Measurements from ENCODE around the gene LIN28A.
"Not testable (repeated sequence)": the region's sequence is repeated elsewhere in the genome, so short reads cannot be mapped to it uniquely, and the experiment has no call there.

LIN28A gene

GRCh38 chr1:26370591-26371382, 39.8 kb upstream of the LIN28A start:
- Histone ChIP-seq H3K36me3 (no peaks in the 10 kb centered on the region), H4K20me1 (no peaks in the 10 kb centered on the region), H3K4me3 (no peak overlapping the region), H3K27me3 (no peaks in the 10 kb centered on the region), H3K4me2 (peak overlapping the region; percentile 35 to 85 (median 77); a peak in 21 of 22 replicates), H3K9ac (peak overlapping the region in 8 of 11 experiments; percentile 16 to 60 (median 40); a peak in 11 of 22 replicates), H3K27ac (peak overlapping the region in 7 of 11 experiments; percentile 13 to 63 (median 36); a peak in 11 of 22 replicates), H3K9me3 (replicated peaks in 1 of 11) (peaks cover 0 to 8% (median 0%) of the 10 kb centered on the region in 11 experiments; a peak in 5 of 22 replicates), H3K4me1 (peaks cover 26 to 62% (median 53%) of the 10 kb centered on the region in 10 experiments)
- no peak; a peak in 1 of 22 replicates for TF ChIP-seq Cebpa-rat (IDR thresholded peaks at IDR 0.05)

GRCh38 chr1:26372039-26372438, 38.6 kb upstream of the LIN28A start:
- no peaks in the 10 kb centered on the region for H3K36me3 ChIP-seq
- H3K4me2 ChIP-seq: peak overlapping the region in 7 of 11 experiments; percentile 36 to 82 (median 62); a peak in 13 of 22 replicates
- no peaks in the 10 kb centered on the region for H4K20me1 ChIP-seq
- H3K4me1 ChIP-seq: peaks cover 26 to 75% (median 55%) of the 10 kb centered on the region in 10 experiments
- H3K4me3 ChIP-seq: no peak overlapping the region
- H3K9me3 ChIP-seq (replicated peaks in 1 of 11): peaks cover 0 to 8% (median 0%) of the 10 kb centered on the region in 11 experiments; a peak in 5 of 22 replicates
- no peak for TF ChIP-seq Cebpa-rat (IDR thresholded peaks at IDR 0.05)
- H3K9ac ChIP-seq: peak overlapping the region in 1 of 11 experiments; percentile 15; a peak in 2 of 22 replicates
- no peaks in the 10 kb centered on the region for H3K27me3 ChIP-seq
- H3K27ac ChIP-seq: no peak overlapping the region

DNA sequence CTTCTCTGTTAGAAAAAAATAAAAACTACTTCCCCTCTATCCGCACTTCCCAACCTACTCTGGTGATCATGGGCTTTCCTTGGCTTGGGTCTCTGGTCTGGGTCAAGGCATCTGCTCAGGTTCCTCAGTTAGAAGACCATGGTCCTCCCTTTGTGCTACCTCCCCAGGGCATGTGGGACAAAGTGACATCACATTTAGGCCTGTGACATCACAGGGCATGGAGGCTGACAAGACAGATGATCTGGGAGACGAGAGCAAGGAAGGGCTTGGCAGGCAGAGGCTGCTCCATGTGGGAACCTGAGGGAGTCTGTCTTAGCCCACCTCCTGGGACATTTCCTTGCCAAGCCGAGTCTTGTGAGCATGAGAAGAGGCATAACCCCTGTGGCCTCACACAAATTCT, 38.0 kb upstream of the LIN28A start, which contains the start of gene ZNF683:
Gene ZNF683 (minus strand): TSS at position 140 of the 400 bp plus-strand sequence. CDS start 4,179 bp downstream, outside the sequence.
- H3K9me3 ChIP-seq (replicated peaks in 1 of 11); H3K36me3 ChIP-seq; H4K20me1 ChIP-seq; H3K27me3 ChIP-seq; H3K4me3 ChIP-seq: not testable (repeated sequence)
- Histone ChIP-seq H3K4me2 (peak within 1 kb of the TSS; percentile 20 to 82 (median 47); a peak in 21 of 22 replicates), H3K27ac (peak within 1 kb of the TSS in 6 of 11 experiments; percentile 14 to 52 (median 28); a peak in 7 of 22 replicates), H3K9ac (peak within 1 kb of the TSS in 1 of 11 experiments; percentile 15; a peak in 2 of 22 replicates), H3K4me1 (peaks cover 29 to 81% (median 61%) of the 10 kb centered on the region in 10 experiments)

DNA sequence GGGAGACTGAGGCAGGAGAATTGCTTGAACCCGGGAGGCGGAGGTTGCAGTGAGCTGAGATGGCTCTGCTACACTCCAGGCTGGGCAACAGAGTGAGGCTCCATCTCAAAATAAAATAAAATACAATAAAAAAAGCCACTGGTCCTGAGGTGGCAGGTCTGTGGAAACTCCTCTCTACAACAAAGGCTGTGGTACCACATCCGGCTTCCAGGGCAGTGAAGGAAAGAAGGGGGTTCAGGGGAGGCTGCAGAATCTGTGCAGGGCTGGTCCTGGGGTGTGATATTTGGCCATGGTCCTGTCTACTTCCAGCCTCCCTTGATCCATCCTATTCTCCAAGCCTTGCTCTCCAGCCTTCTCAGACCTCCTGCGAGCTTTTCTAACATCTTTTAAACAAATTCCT, 37.3 kb upstream of the LIN28A start:
- Histone ChIP-seq H3K4me1 (peaks cover 36 to 87% (median 68%) of the 10 kb centered on the region in 10 experiments), H3K36me3 (no peaks in the 10 kb centered on the region), H3K9me3 (replicated peaks in 1 of 11) (peaks cover 0 to 8% (median 0%) of the 10 kb centered on the region in 11 experiments; a peak in 5 of 22 replicates), H4K20me1 (no peaks in the 10 kb centered on the region), H3K27ac (peak overlapping the region in 4 of 11 experiments; percentile 14 to 48 (median 24); a peak in 6 of 22 replicates), H3K27me3 (no peaks in the 10 kb centered on the region), H3K4me2 (peak overlapping the region; percentile 20 to 82 (median 47); a peak in 21 of 22 replicates), H3K4me3 (no peak overlapping the region), H3K9ac (no peak overlapping the region)
- no peak for TF ChIP-seq Cebpa-rat (IDR thresholded peaks at IDR 0.05)

DNA sequence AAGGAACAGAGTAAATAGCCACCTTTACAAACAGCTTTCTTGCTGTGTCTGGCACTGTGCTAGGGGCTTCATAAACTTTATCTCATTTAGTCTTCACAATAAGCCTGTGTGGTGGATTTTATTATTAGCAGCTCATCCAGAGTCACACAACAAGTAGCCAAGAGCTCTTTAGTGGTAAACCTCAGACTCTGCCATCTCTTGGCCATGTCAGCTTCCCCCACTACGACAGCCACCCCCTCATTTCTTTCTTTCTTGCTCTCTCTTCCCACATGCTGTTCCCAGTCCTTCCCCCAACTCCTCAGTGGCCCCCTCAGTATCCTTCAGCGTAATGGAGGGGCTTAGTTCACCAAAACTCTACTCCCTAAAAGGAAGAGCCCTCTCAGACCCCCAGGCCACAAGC, 36.8 kb upstream of the LIN28A start:
- Histone ChIP-seq H3K9me3 (replicated peaks in 1 of 11) (peaks cover 0 to 8% (median 0%) of the 10 kb centered on the region in 11 experiments; a peak in 5 of 22 replicates), H3K4me3 (no peak overlapping the region), H3K27me3 (no peaks in the 10 kb centered on the region), H3K27ac (peak overlapping the region in 6 of 11 experiments; percentile 14 to 48 (median 20); a peak in 9 of 22 replicates), H3K36me3 (no peaks in the 10 kb centered on the region), H3K9ac (no peak overlapping the region), H4K20me1 (no peaks in the 10 kb centered on the region), H3K4me2 (peak overlapping the region in 10 of 11 experiments; percentile 36 to 82 (median 54); a peak in 19 of 22 replicates), H3K4me1 (peaks cover 41 to 92% (median 73%) of the 10 kb centered on the region in 10 experiments)
- TF ChIP-seq Cebpa-rat (IDR thresholded peaks at IDR 0.05): no peak

DNA sequence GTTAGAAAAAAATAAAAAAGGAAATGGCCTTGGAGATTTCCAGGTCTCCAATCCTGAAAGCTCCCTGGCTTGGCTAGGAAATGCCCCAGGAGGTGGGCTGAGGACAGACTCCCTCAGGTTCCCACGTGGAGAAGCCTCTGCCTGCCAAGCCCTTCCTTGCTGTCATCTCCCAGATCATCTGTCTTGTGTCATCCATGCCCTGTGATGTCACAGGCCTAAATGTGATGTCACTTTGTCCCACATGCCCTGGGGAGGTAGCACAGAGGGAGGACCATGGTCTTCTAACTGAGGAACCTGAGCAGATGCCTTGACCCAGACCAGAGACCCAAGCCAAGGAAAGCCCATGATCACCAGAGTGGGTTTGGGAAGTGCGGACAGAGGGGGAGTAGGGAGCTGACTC, 36.3 kb upstream of the LIN28A start:
- H3K27me3 ChIP-seq; H3K9ac ChIP-seq; H4K20me1 ChIP-seq; H3K36me3 ChIP-seq; H3K9me3 ChIP-seq (replicated peaks in 1 of 11); H3K4me3 ChIP-seq: not testable (repeated sequence)
- peaks cover 41 to 98% (median 77%) of the 10 kb centered on the region in 10 experiments for H3K4me1 ChIP-seq
- H3K27ac ChIP-seq: peak overlapping the region in 6 of 11 experiments; percentile 14 to 48 (median 24); a peak in 7 of 22 replicates
- H3K4me2 ChIP-seq: peak overlapping the region in 10 of 11 experiments; percentile 12 to 82 (median 54); a peak in 16 of 22 replicates

GRCh38 chr1:26375081-26375480, 35.5 kb upstream of the LIN28A start:
- Histone ChIP-seq H3K4me1 (peaks cover 39 to 100% (median 73%) of the 10 kb centered on the region in 10 experiments), H3K9ac (peak overlapping the region in 2 of 11 experiments; percentile 1 to 10; a peak in 1 of 22 replicates), H3K4me2 (peak overlapping the region; percentile 12 to 82 (median 47); a peak in 19 of 22 replicates), H3K4me3 (no peak overlapping the region), H3K27me3 (no peaks in the 10 kb centered on the region), H3K36me3 (no peaks in the 10 kb centered on the region), H3K9me3 (replicated peaks in 1 of 11) (peaks cover 0 to 8% (median 0%) of the 10 kb centered on the region in 11 experiments; a peak in 5 of 22 replicates), H4K20me1 (no peaks in the 10 kb centered on the region), H3K27ac (peak overlapping the region in 5 of 11 experiments; percentile 7 to 47 (median 39); a peak in 7 of 22 replicates)
- TF ChIP-seq Cebpa-rat (IDR thresholded peaks at IDR 0.05): no peak

DNA sequence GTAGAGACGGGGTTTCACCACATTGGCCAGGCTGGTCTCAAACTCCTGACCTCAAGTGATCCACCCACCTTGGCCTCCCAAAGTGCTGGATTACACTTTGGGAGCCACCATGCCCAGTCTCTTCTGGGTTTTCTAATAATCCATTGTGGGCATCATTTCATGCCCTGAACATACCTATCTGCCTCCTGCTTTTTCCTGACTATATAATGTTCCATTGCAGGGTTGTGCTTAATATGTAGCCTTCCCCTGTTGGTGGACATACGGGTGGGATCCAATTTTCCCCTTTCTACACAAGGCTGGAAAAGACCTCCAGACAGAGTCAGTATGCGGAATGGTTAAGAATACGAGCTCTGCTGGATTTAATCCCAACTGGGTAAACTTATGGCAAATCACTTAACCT, 34.6 kb upstream of the LIN28A start:
- peak overlapping the region in 1 of 11 experiments; percentile 82; a peak in 2 of 22 replicates for H3K4me2 ChIP-seq
- TF ChIP-seq Cebpa-rat (IDR thresholded peaks at IDR 0.05): no peak
- H3K9me3 ChIP-seq (replicated peaks in 1 of 11): peaks cover 0 to 4% (median 0%) of the 10 kb centered on the region in 11 experiments; a peak in 4 of 22 replicates
- peaks cover 30 to 100% (median 68%) of the 10 kb centered on the region in 10 experiments for H3K4me1 ChIP-seq
- no peaks in the 10 kb centered on the region for H3K27me3 ChIP-seq
- H3K27ac ChIP-seq: no peak overlapping the region; a peak in 1 of 22 replicates
- no peak overlapping the region for H3K4me3 ChIP-seq
- no peaks in the 10 kb centered on the region for H3K36me3 ChIP-seq
- H4K20me1 ChIP-seq: no peaks in the 10 kb centered on the region
- no peak overlapping the region for H3K9ac ChIP-seq

All from BLaER1 treated with 17β-estradiol and CSF1 and Interleukin-3, amounts not matched to agents 10 nM and 100 nM (cell line).